Activated CD4-positive, alpha-beta T cell treated with anti-CD3 and anti-CD28 coated beads for 24 hours (primary cell): ENCODE results near the gene FAT1.

ENCODE experiments used
- DNase-seq, 2 donors: peaks; one replicate each; pipeline ENCODE4 v3.0.0-alpha.2; 2020; ENCODE audit warnings: low read depth in 2 of 2

FAT1 gene

DNA sequence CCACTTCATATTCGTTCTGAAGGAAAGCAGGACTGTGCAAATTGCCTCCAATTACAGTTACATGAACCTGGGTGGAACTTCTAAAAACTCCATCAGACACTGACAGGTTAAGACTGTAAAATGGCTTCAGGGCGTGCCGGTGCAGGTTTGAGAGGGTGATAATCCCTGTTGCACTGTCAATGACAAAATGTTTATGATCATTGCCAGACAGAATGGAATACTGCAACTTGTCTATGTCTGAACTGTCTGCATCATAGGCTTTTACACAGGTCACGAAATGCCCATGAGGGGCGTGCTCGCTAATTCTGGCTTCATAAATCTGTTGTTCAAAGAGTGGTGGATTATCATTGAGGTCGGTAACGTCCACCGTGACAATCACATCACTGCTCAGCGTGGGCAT, 104.6 kb downstream of the FAT1 start:
- DNase-seq = no peak

DNA sequence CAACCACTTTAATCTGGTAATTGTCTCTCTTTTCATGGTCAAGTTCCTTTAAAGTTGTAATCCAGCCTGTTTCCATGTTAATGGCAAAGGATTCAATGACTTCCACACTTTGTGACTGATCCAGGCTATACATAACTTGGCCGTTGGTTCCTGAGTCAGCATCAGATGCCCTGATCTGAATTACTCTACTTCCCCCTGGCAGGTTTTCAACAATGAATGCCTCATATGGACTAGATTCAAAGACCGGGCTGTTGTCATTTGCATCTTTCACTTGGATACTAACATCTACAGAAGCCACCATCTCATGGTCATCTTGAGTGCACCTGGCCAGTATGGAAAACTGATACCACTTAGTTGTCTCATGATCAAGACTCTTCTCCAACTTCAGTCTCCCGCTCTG, 105.7 kb downstream of the FAT1 start:
- no peak for DNase-seq

DNA sequence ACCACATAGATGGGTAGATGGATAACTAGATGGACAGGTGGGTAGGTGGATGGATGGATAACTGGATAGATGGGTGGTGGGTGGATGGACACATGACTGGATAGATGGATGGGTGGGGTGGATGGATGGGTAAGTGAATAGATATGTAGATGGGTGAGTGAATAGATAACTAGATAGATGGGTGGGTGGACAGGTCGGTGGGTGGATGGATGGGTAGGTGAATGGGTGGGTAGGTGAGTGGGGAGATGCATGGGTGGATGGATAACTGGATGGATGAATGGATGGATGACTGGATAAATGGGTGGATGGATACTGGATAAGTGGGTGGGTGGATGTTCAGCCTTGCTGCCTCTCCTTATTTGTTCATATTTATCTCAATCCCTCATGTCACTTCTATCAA, 116.2 kb downstream of the FAT1 start:
- DNase-seq = no peak

DNA sequence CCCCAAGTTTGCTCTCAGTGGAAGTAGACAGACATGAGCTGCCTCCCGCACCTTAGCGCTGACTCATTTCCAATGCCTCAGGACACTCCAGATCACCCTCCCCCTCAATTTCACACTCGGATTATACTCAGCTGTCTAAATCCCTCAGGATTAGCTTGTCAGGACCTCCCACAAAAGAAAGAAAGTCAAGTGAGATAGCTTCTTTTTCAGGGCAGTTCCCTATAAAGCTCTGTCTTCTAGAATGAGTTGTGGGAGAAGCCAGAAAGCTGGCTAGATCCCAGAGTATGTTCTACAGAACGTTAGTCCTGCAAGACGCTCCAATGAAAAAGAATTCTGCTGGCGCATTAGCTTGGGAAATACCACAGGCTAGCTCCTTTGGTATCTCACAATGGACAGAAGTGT, 117.1 kb downstream of the FAT1 start:
- DNase-seq = no peak

DNA sequence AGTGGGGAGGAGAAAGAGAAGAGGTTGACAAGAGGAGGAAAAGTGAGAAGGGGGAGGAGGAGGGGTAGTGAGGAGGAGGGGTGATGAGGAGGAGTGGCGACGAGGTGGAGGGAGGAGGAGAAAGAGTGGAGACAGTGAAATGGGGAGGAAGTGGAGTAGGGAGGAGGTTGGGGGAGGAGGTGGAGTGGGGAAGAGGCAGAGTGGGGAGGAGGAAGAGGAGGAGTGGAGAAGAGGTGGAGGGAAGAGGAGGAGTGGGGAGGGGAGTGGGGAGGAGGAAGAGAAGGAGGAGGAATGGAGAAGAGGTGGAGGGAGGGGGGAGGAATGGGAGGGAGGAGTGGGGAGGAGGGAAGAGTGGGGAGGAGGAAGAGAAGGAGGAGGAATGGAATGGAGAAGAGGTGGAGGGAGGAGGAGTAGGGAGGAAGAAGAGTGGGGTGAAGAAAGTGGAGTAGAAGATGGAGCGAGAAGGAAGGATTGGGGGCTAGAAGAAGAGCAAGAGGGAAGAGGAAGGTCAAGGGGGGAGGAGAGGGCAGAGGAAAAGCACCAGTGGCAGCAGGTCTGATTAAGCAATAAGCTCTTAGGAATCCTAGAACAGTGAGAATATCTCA, 118.3 kb downstream of the FAT1 start:
- DNase-seq = no peak

DNA sequence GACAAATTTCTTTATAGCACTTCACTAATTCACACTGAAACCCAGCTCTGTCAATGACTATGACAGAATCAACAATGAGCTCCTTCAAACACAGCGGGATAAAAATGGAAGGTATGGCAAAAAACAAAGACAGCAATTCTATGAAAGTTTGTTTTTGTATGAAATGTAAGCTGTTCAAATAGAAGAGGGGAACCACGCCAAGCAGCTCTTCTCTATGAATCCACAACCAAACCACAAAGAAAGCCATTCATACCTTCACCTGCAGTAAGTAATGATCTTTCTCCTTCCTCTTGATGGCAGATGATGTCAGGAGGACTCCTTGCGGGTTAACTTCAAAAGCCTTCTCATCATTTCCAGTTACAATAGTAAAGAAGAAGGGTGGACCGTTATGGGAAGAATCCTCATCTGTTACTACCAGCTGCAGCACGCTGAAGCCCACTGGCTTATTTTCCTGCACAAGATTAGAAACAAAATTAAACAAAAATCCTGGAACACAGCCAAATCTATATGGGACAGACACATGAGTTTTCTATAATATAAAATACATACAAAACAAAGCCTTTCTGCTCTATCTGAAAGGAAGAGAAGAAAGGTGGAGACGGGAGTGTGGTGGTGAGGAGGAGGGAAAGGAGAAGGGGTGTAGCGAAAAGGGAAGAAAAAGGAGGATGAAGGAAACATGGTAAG, 119.4 kb downstream of the FAT1 start:
- DNase-seq = no peak

DNA sequence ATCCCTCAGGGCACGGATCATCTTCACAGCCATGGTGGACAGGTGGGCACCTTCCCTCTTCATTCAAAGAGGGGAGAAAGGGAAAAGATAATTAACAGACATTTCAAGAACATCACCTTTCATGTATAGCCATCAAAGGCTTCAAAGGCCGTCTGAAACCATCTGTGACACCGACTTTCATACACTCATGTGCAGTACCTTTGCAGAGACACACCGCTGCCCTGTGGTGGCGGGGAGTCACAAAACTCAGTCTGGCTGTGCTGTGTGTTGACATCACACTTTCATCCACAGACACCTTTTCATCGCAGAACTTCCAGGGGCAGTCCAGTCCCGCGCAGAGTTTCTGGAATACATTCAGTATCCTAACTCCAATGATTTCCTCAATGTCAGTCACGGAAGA, 120.7 kb downstream of the FAT1 start:
- no peak for DNase-seq

DNA sequence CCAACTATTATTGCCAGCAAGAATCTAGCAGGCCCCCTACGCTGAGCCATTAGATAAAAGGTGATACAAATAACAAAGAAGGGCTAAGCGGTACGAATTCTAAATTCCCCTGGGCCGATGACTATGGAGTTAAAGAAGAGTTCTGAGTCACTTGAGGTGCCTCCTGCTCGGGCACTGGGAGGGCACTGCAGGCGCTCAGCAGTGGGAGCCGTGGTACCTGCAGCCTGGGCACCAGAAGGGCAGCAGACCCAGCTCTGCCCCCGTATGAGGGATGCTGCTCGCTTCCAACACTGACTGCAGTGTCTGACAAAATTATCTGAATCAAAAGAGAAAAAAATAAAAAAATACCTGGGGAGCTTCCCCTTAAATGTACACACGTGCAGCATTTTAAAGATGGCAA, 124.2 kb downstream of the FAT1 start:
- no peak for DNase-seq

DNA sequence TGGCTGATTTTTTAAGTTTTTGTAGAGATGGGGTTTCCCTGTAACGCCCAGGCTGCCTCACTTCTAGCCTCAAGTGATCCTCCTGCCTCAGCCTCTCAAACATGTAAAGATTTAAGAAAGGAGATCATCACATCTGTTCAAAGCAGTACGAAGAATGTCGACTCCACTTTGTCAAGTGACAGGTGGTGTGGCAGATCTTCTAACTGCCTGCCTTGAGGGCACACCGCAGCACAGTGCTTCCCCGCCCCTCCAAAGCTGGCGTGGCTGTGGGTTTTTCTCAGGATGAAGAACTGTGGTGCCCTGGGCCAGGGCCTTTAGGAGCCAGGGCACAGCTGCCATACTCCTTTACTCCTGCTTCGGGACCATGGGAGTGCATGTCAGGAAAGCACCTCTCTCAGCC, 125.0 kb downstream of the FAT1 start:
- no peak for DNase-seq

DNA sequence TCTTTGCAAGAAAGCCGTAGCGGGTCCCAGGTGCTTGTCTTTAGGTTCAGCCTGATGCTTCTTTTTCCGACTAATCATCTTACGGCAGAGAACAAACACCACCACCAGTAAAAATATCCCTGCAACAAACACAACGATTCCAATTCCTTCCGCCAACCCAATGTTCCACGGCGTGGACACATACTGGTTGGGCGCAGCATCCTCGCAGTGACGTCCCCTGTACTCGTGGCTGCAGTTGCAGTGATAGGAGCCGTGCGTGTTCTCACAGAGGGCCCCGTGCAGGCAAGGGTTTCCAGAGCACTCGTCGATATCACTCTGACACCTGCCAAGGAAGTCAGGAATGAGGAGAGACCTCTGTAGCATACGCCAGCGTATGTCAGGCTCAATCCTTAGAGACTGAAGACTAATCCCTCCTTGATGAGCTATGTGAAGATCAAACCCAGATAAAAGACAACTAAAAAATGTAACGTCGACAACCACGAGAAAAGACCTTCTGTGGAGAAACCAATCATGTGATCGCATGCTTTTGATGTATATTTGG, 126.7 kb downstream of the FAT1 start:
- DNase-seq = no peak

DNA sequence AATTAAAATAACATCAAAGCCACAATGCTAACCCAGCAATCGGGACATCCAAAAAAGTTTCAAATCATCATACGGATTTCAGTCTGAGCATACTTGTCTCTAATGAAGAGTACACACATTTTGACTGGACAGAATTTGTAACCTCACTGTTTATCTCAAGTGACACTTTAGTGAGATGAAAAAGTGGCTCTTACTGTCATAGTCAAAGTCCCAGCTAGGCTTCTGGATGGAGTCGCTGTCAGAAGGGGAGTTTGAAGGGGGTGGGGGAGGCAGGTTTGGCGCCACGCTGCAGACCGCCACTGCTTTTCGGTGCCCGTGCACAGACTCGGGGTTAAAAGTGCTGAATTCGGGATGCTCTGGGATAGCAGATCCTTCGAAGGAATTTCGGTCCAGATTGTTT, 127.3 kb downstream of the FAT1 start:
- DNase-seq = no peak

DNA sequence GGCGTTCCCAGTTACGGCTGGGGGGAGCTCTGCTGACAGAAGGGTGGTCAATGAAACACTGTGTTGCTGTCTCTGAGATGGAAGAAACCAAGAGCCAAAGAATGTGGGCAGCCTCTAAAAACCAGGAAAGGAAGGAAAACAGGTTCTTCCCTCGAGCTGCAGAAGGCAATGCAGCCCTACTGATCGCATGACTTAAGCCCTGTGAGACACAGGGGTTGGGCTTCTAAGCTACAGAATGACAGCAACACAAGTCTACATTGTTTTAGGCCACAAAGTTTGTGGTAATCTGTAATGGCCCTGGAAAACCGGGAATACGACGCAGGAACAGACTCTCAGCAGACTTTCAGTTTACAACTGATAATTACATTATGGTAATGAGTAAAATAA, 130.1 kb downstream of the FAT1 start:
- no peak for DNase-seq

DNA sequence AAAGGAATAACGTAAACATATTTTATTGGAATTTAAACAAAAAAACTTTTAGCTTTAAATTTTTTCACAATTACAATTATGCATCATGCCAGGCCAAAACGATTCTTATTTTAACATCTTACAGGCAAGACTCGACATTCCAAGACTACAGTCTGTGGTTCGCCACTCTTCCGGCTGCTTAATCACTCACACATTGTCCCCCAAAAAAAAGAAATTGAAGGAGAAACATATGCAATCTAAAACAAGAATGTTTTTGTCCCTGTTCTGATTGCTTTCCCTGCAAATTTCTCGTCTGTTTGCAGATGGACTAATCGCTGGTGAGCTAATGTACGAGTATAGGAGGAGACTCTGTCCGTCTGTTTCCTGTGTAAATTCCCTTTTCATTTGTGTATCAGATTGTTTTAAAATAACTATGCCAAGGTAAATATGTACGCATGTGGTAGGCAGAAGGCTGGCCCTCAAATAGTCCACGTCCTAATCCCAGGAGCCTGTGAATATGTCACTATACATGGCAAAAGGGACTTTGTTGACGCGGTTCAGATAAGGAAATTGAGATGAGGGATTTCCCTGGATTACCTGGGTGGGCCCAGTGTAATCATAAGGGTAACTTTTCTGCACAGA, 130.6 kb downstream of the FAT1 start:
- no peak for DNase-seq

DNA sequence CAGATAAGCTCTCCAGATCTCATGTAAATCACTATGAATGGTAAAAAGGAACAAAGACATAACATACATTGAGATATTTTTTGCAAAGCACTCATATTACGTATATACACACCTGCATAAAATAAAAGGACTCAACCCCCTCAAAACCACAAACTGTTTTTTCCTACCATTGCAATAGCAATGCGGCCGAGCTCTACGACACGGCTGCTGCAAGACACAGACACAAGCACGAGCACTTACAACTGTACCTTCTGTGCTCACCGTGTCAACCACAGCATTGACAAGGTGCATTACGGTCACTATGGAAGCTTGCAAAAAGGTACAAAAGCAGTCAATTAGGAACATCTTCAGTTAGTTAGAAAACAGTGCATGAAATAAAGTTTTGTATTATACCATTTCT, 131.2 kb downstream of the FAT1 start:
- DNase-seq = no peak

DNA sequence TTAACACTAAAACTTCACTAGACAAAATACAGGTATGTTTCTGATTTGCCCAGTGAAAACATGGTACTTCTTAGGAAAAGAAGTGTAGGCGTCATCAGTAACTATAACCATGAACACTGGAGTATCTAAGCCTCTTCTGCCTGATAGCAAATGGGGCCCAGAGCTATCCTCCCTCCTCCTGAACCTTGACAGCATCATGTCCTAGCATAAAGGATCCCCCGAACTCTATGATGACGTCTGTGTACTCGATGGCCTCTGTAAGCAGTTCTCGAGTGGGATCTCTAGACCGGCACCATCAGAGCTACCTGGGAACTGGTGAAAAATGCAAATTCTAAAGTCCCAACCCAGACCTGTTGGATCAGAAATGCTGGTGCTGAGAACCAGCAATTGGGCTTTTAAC, 132.0 kb downstream of the FAT1 start:
- no peak for DNase-seq

DNA sequence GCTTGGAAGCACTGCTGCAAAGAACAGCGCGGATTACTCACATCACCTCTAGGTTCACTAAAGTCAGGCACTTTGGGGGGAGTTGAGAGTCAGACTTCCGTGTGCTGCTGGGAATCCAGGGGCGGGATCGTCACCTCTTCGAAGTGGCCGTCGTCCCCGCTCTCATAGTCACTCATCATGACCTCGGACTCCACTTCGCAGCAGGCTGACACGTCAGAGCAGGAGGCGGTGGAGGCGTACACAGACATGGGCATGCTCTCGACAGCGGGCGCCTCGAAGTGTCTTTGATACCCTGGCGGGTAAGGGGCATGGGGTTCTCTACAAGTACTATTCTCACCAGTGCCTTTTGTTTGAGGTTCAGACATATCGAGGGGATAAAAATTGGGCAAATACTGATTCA, 135.2 kb downstream of the FAT1 start:
- no peak for DNase-seq

DNA sequence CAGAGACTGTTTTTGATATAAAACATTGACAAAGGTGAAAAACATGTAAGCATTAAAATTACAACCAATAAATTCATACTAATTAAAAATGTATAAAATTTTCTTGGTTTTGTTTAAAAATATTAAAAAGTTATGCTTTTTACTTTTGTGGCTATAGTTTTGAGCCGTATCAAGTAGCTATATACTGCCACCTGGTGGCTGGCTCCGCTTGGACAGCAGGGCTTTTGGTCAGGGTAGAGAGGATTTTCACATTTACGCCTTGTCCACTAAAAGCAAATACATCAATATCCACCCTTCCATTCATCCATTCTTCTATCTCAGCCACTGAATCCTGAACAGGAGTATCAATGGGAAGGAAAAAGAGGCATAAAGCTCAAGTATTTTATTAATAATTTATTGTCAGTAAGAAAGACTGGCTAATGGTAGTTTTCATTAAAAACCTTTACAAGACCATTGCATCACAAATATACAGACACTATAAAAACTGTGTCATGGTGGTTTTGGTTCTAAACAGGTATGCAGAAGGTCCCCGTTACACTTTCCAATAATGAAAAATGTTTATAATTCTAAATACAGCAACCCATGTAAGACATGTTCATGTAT, 136.1 kb downstream of the FAT1 start:
- peak; percentile 48 to 49 for DNase-seq

DNA sequence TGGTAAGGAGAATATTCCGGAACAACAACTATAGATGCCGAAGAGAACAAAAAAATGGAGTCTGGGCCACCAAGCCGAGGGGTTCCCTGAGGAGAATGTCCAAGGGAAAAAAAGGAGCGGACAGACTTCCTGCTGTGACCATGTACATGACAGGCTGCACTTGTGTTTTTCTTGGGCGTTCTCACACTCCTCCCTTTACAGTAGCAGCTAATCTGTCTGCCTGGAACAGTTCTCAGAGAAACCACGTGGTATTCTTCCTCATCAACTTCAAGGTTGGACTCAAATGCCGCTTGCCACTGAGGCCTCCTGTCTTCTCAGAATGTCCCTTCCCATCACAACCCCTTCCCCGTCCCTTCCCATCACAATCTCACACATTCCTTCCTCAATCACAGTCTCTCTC, 137.5 kb downstream of the FAT1 start:
- DNase-seq = no peak

DNA sequence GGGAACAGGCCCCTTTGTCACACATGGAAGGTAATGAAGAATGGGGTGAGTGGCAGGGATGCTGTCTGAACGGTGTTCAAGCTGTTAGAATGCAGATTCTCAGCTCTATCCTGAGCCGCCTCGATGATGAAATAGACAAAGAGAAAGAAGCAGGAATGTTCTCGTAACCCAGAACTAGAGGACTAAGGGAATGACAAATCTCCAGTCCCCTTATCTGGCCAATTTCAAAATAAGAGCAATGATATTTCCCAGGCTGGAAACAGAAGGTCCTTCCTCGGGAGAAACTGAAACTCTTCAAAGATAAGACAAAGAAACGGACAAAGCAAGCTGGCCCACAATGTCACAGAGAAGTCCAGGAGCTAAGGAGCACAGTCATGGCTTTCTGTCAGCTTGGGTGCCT, 138.7 kb downstream of the FAT1 start:
- DNase-seq = no peak

DNA sequence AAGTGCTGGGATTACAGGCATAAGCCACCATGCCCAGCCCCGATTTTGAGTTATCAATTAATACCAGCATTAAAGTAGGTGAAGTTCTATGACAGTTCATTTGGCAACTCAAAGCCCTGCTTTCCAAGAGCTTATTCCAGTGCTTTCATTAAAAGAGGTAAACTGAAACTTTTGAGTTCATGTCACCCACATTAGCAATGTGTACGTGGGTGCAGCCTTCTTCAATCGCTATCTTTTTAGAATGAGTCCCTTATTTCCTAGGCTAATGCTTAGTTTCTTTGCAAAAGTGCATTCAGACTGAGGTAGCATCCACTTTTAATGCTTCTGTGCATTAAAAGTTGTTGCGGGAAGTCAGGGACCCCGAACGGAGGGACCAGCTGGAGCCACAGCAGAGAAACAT, 142.2 kb downstream of the FAT1 start:
- no peak for DNase-seq

DNA sequence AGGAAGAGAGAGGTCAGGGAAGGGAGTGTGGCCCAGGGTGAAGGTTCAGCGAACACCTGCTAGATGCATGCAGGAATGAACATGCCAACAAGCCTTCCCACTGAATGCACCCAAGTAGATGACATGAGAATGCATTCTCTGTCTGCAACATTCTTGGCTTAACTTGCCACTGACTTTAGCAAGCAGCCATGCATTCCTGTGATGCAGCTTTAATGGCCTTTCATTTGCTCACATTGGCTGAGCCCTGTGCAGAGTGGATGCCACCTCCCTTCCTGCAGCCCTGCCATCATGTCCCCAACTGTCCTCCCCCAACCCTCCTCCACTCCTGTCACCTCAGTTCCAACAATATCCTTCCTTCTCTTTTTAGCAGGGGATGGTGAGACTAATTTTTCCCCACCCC, 143.0 kb downstream of the FAT1 start:
- no peak for DNase-seq

DNA sequence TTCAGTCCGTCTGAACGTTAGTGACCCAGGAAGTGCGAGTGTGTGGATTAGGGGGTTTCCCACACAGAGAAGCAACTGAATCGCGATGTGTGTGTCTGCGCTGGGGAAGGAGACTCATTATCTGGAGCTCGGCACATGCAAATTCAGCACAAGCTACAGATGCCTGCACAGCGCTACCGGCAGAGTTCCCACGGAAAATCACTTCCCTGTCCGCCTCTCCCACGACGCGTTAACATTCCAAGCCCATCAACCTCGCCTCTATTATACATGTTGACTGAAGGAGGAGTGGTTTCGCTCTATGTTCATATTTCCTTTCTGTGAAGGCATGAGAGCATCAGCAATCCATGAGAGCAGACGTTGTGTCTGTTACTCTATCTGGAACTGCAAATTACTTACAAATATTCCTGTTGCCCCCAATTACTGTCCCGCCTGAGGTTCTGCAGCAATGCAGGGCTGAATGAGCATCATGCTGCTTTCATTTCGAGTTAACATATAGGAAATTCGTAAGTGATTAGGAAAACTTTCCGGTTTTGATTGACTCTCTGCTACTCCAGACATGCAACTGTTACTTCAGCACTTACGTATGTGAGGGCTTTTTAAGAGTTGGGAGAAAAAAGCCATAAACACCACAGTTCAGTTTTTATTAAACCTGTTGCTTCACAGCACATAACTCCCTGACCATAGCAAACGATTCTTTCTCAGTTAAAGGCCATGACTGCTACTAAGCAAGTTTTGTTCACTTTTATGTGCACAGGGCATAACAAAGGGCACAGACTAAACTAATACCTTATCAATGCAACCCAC, 153.3 kb downstream of the FAT1 start:
- no peak for DNase-seq
